IMR-90 (cell line): ENCODE data around the gene SAMD11. TPM values are rescaled to one million over a fixed set of nuclear protein-coding genes. Genes with fewer than 3 reads are reported as not detected.

Experiments
- ATAC-seq: fragments of 200-7000 bp; cut with Tn5 transposase; 2 replicates; pipeline ENCODE4 v1.9.1; 2020; ENCODE audit warnings: low read depth, mild to moderate bottlenecking, moderate library complexity
- BruUV-seq: library from RNA; stranded (reverse); fragments of 400-500 nt; replicated peaks from 2 replicates; lab custom pipeline; 2021; lab: Mats Ljungman, UMichigan
- CTCF ChIA-PET: fragments of 300-600 bp; formaldehyde crosslinking; extraction: SDS; loops from one replicate; lab custom pipeline; 2021; ENCODE audit warnings: antibody characterized with exemption; lab: Yijun Ruan, JAX
- POLR2A ChIA-PET: fragments of 300-600 bp; sonication (Branson Sonifier 250); formaldehyde crosslinking; loops from one replicate; lab custom pipeline; 2022; ENCODE audit warnings: antibody characterized with exemption; ENCODE audit not compliant: unreplicated experiment; lab: Charles Lee
- DNase-seq: peaks from one replicate; pipeline ENCODE4 v3.0.0; 2013
- H2AFZ ChIP-seq: replicated peaks from 2 replicates; pipeline ENCODE3; 2013; ENCODE audit warnings: low read length, mild to moderate bottlenecking; ENCODE audit not compliant: poor library complexity
- H2AK5ac ChIP-seq: 2 replicates; pipeline ENCODE4 v1.6.1; 2013; ENCODE audit warnings: low read depth, low read length, inconsistent platforms
- H2AK9ac ChIP-seq: replicated peaks from 2 replicates; pipeline ENCODE3; 2013; ENCODE audit warnings: mild to moderate bottlenecking, low read depth, low read length, moderate library complexity; ENCODE audit not compliant: poor library complexity
- H2BK120ac ChIP-seq: 2 replicates; pipeline ENCODE4 v1.6.1; 2013; ENCODE audit warnings: low read depth, low read length, inconsistent platforms
- H2BK15ac ChIP-seq: 3 replicates; pipeline ENCODE4 v1.6.1; 2013; ENCODE audit warnings: low read depth, low read length, inconsistent platforms
- H2BK20ac ChIP-seq: 2 replicates; pipeline ENCODE4 v1.6.1; 2013; ENCODE audit warnings: low read depth, mild to moderate bottlenecking, inconsistent platforms, low read length, moderate library complexity
- H2BK5ac ChIP-seq: 2 replicates; pipeline ENCODE4 v1.6.1; 2013; ENCODE audit warnings: mild to moderate bottlenecking, low read depth, low read length, inconsistent platforms; ENCODE audit not compliant: poor library complexity, severe bottlenecking
- H3K14ac ChIP-seq: replicated peaks from 2 replicates; pipeline ENCODE4 v1.6.1; 2013; ENCODE audit warnings: low read depth, low read length, inconsistent platforms
- H3K18ac ChIP-seq: 2 replicates; pipeline ENCODE4 v1.6.1; 2013; ENCODE audit warnings: low read depth, low read length, control low read depth
- H3K23ac ChIP-seq: 2 replicates; pipeline ENCODE4 v1.6.1; 2013; ENCODE audit warnings: low read depth, low read length, inconsistent platforms
- H3K27ac ChIP-seq: 2 replicates; pipeline ENCODE4 v1.5.1; 2013; ENCODE audit warnings: mild to moderate bottlenecking, control low read depth, low read length; ENCODE audit not compliant: insufficient read depth
- H3K27me3 ChIP-seq: 2 replicates; pipeline ENCODE4 v1.6.1; 2013; ENCODE audit warnings: low read length; ENCODE audit not compliant: control insufficient read depth, insufficient read depth
- H3K36me3 ChIP-seq: 2 replicates; pipeline ENCODE4 v1.6.1; 2013; ENCODE audit warnings: low read length, mixed read lengths; ENCODE audit not compliant: control insufficient read depth, insufficient read depth
- H3K4ac ChIP-seq: 2 replicates; pipeline ENCODE4 v1.6.1; 2013; ENCODE audit warnings: low read depth, low read length, inconsistent platforms
- H3K4me1 ChIP-seq: 2 replicates; pipeline ENCODE4 v1.6.1; 2013; ENCODE audit warnings: low read length, mixed read lengths; ENCODE audit not compliant: control insufficient read depth, insufficient read depth
- H3K4me2 ChIP-seq: 2 replicates; pipeline ENCODE4 v1.6.1; 2013; ENCODE audit warnings: low read depth, mild to moderate bottlenecking, control low read depth, low read length, moderate library complexity
- H3K4me3 ChIP-seq: 2 replicates; pipeline ENCODE4 v1.5.1; 2013; ENCODE audit warnings: low read depth, mild to moderate bottlenecking, control low read depth, low read length, moderate library complexity; ENCODE audit not compliant: insufficient read depth
- H3K56ac ChIP-seq: 2 replicates; pipeline ENCODE4 v1.6.1; 2013; ENCODE audit warnings: low read length, inconsistent platforms; ENCODE audit not compliant: insufficient read depth; ENCODE audit errors: extremely low read depth
- H3K79me1 ChIP-seq, 2 experiments: 2 replicates each; pipeline ENCODE4 v1.6.1; 2013; ENCODE audit warnings: low read length in 2 of 2, inconsistent platforms in 1 of 2, low read depth in 1 of 2
- H3K9ac ChIP-seq: 2 replicates; pipeline ENCODE4 v1.6.1; 2013; ENCODE audit warnings: low read depth, low read length, control low read depth
- H3K9me1 ChIP-seq: 2 replicates; pipeline ENCODE4 v1.6.1; 2013; ENCODE audit warnings: low read length, inconsistent platforms; ENCODE audit not compliant: insufficient read depth
- H3K9me3 ChIP-seq: 2 replicates; pipeline ENCODE4 v1.6.1; 2013; ENCODE audit warnings: low read length; ENCODE audit not compliant: control insufficient read depth, insufficient read depth
- H4K20me1 ChIP-seq: 2 replicates; pipeline ENCODE4 v1.6.1; 2013; ENCODE audit warnings: low read length, inconsistent platforms; ENCODE audit not compliant: insufficient read depth
- H4K5ac ChIP-seq: 2 replicates; pipeline ENCODE4 v1.6.1; 2013; ENCODE audit warnings: mild to moderate bottlenecking, low read depth, low read length, control low read depth
- H4K8ac ChIP-seq, 2 experiments: 2 replicates each; pipeline ENCODE4 v1.6.1; 2013; ENCODE audit warnings: low read depth in 2 of 2, low read length in 2 of 2, control low read depth in 1 of 2, inconsistent platforms in 1 of 2
- H4K91ac ChIP-seq: 2 replicates; pipeline ENCODE4 v1.6.1; 2013; ENCODE audit warnings: low read depth, low read length, inconsistent platforms; ENCODE audit not compliant: insufficient read depth
- BHLHE40 ChIP-seq: fragments of 150-350 bp; IDR thresholded peaks from 2 replicates; pipeline ENCODE4 v1.6.1; 2016; ENCODE audit warnings: mild to moderate bottlenecking, low read depth, low read length
- CEBPB ChIP-seq: IDR thresholded peaks from 2 replicates; pipeline ENCODE4 v1.6.1; 2012; ENCODE audit warnings: low read depth, low read length, improper control_type of control experiment
- CHD1 ChIP-seq: IDR thresholded peaks from 2 replicates; pipeline ENCODE4 v1.6.1; 2012; ENCODE audit warnings: low read depth, low read length, improper control_type of control experiment
- ELK1 ChIP-seq: fragments of 150-350 bp; IDR thresholded peaks from 2 replicates; pipeline ENCODE4 v1.6.1; 2016; ENCODE audit warnings: low read depth, mild to moderate bottlenecking, low read length, moderate library complexity, borderline replicate concordance
- FOS ChIP-seq: fragments of 150-350 bp; IDR thresholded peaks from 2 replicates; pipeline ENCODE4 v1.6.1; 2016; ENCODE audit warnings: low read depth, low read length
- MAFK ChIP-seq: IDR thresholded peaks from 2 replicates; pipeline ENCODE4 v1.6.1; 2012; ENCODE audit warnings: low read depth, low read length, improper control_type of control experiment
- MAZ ChIP-seq: IDR thresholded peaks from 2 replicates; pipeline ENCODE4 v1.6.1; 2012; ENCODE audit warnings: low read depth, mild to moderate bottlenecking, low read length, improper control_type of control experiment, moderate library complexity, borderline replicate concordance
- RFX5 ChIP-seq: IDR thresholded peaks from 2 replicates; pipeline ENCODE4 v1.8.0; 2012; ENCODE audit warnings: low read depth, mild to moderate bottlenecking, low read length, moderate library complexity
- SMC3 ChIP-seq: fragments of 150-350 bp; IDR thresholded peaks from 2 replicates; pipeline ENCODE4 v1.6.1; 2016; ENCODE audit warnings: low read depth, mild to moderate bottlenecking, antibody characterized with exemption, low read length, moderate library complexity
- WGBS, 2 experiments: methylation state at CpG; one replicate each; pipeline versions ENCODE4 v1.1.5 to v1.1.7; 2013; ENCODE audit warnings: missing lambda C conversion rate in 2 of 2; ENCODE audit not compliant: insufficient read length in 1 of 2; ENCODE audit errors: extremely low coverage in 2 of 2; 5-methylcytosine and 5-hydroxymethylcytosine counted together
- dilution Hi-C: fragments of 300-500 bp; cut with HindIII; formaldehyde crosslinking; loops from one replicate; pipeline ENCODE4 v1.14.3; 2018; ENCODE audit warnings: low sequenced_read_pairs; ENCODE audit not compliant: unreplicated experiment
- in situ Hi-C: fragments of 300-500 bp; cut with MboI; formaldehyde crosslinking; loops from 3 replicates; pipeline ENCODE4 v1.14.3; 2019; ENCODE audit warnings: low sequenced_read_pairs, inconsistent platforms, mixed read lengths
- intact Hi-C: fragments of 100-400 bp; cut with micrococcal nuclease; formaldehyde crosslinking; loops from 2 replicates; pipeline ENCODE4 v1.10.0; 2022
- polyA plus RNA-seq, 3 experiments: library from polyadenylated mRNA; depleted of rRNA; stranded (reverse); fragments of >200 nt; gene quantifications; 2 replicates each; pipeline ENCODE4 v1.2.3, GENCODE V29; 2012; ENCODE audit warnings: low replicate concordance in 1 of 3
- total RNA-seq: library from RNA; depleted of rRNA; stranded (reverse); fragments of >200 nt; gene quantifications from 2 replicates; pipeline ENCODE4 v1.2.3, GENCODE V29; 2012
- TF ChIP-seq, protein P1 (sequence below): fragments of 150-350 bp; IDR thresholded peaks from 2 replicates; pipeline ENCODE4 v1.6.1; 2017; ENCODE audit warnings: mild to moderate bottlenecking, antibody characterized with exemption, low read length, low read depth

Gene SAMD11
- total and polyA plus RNA-seq, 2 of the 4 experiments (the other 2 are of a cell fraction): 5.9 to 22.9 TPM

DNA sequence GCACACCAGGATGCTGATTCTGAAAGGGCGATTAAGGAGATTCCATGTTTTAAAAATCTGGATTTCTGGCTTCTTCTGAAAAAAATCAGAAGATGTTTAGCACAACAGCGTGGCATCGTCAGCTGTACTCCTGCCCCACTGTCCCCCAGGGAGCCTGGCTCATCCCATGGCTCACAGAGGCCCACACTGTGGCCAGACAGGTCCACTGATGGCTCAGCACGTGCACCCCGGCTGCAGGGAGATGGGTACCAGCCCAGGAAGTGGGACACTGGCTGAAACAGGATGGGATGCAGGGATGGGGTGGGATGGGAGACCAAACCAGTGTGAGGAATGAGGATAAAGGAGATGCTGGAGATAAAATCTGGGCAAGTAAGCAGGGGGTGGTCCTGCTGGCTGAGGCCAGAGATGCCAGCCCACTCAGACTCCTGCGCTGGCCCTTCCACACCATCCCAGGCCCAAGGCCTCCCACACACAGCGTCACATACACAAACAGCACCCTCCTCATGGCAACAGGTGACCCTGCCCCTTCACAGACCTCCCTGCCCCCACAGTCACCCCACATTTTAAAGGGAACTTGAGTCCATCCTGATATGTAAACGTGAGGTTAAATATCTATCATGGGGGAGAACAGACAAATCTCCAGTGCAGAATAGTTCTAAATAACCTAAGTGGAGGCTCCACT, 23.9 kb upstream of the SAMD11 start:
- Histone ChIP-seq H4K5ac (no peak overlapping the region), H3K4me2 (no peak overlapping the region), H2BK15ac (no peak overlapping the region; the same call in 2 of the 3 replicates), H3K14ac (no peak overlapping the region), H3K79me1 (no peaks in the 10 kb centered on the region), H2AFZ (peak overlapping the region; percentile 41), H3K36me3 (no peaks in the 10 kb centered on the region), H3K18ac (no peak overlapping the region), H3K27ac (no peak overlapping the region), H3K23ac (no peak overlapping the region), H3K4ac (no peak overlapping the region), H3K9me3 (no peaks in the 10 kb centered on the region), H3K4me1 (0 out of 2 replicates have a peak, but pooled peaks cover 2% of the 10 kb centered on the region), H2BK120ac (no peak overlapping the region), H3K27me3 (peaks cover 24% of the 10 kb centered on the region), H4K91ac (no peak overlapping the region), H2AK5ac (no peak overlapping the region), H3K9me1 (no peaks in the 10 kb centered on the region), H3K9ac (no peak overlapping the region), H2AK9ac (no peak overlapping the region), H4K8ac (no peak overlapping the region), H3K56ac (no peak overlapping the region), H2BK5ac (no peak overlapping the region), H4K20me1 (no peaks in the 10 kb centered on the region), H2BK20ac (no peak overlapping the region), H3K4me3 (no peak overlapping the region)
- dilution Hi-C loops: no loop called here
- DNase-seq (no peak), ATAC-seq (no peak)
- 90% methylated on average over 5 of the region's 8 CpGs; no CpG with 5 or more reads in 1 of the 2 experiments for WGBS, 2 experiments
- TF ChIP-seq CEBPB (no peak), SMC3 (no peak), RFX5 (no peak), MAFK (no peak), ELK1 (no peak), MAZ (no peak), BHLHE40 (no peak), CHD1 (no peak), FOS (no peak)
- TF ChIP-seq, protein P1, sequence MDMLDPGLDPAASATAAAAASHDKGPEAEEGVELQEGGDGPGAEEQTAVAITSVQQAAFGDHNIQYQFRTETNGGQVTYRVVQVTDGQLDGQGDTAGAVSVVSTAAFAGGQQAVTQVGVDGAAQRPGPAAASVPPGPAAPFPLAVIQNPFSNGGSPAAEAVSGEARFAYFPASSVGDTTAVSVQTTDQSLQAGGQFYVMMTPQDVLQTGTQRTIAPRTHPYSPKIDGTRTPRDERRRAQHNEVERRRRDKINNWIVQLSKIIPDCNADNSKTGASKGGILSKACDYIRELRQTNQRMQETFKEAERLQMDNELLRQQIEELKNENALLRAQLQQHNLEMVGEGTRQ: no peak
- ChIA-PET CTCF (no interaction called here), POLR2A (no interaction called here)
- in situ Hi-C loops: no loop called here
- no TSS peak for BruUV-seq
- intact Hi-C loops: loop anchor here (5.0 kb wide), 1 partner anchor 78 kb away; no protein-coding TSS in a partner anchor
